Glutamatergic neuron (in vitro differentiated cells): ENCODE results near the gene ARPC2. TPM values are rescaled to one million over a fixed set of nuclear protein-coding genes. Genes with fewer than 3 reads are reported as not detected.

ENCODE experiments used
- DNase-seq: peaks from one replicate; pipeline ENCODE4 v3.0.0; 2022
- H3K27ac Mint-ChIP-seq: one replicate; pipeline ENCODE4 v1.8.0; 2020; ENCODE audit warnings: mild to moderate bottlenecking, mixed read lengths, inconsistent platforms; ENCODE audit not compliant: unreplicated experiment
- H3K27me3 Mint-ChIP-seq: one replicate; pipeline ENCODE4 v1.8.0; 2020; ENCODE audit warnings: mild to moderate bottlenecking, moderate library complexity, mixed read lengths, inconsistent platforms; ENCODE audit not compliant: unreplicated experiment
- H3K36me3 Mint-ChIP-seq: one replicate; pipeline ENCODE4 v1.8.0; 2020; ENCODE audit warnings: mild to moderate bottlenecking, mixed read lengths, inconsistent platforms; ENCODE audit not compliant: unreplicated experiment
- H3K4me1 Mint-ChIP-seq: one replicate; pipeline ENCODE4 v1.8.0; 2020; ENCODE audit warnings: mild to moderate bottlenecking, low read depth, mixed read lengths, inconsistent platforms; ENCODE audit not compliant: unreplicated experiment
- H3K4me3 Mint-ChIP-seq: one replicate; pipeline ENCODE4 v1.8.0; 2020; ENCODE audit warnings: mild to moderate bottlenecking, mixed read lengths, inconsistent platforms; ENCODE audit not compliant: unreplicated experiment
- H3K9me3 Mint-ChIP-seq: one replicate; pipeline ENCODE4 v1.8.0; 2020; ENCODE audit warnings: mild to moderate bottlenecking, moderate library complexity, mixed read lengths, inconsistent platforms; ENCODE audit not compliant: unreplicated experiment
- total RNA-seq: library from RNA; stranded (reverse); fragmentation: NEBNext Ultra II Directional; extraction: Animal tissue kit (Norgen Biotek cat#: 25700); gene quantifications from one replicate; pipeline ENCODE4 v1.2.1, GENCODE V29; 2021; ENCODE audit not compliant: unreplicated experiment
- TF ChIP-seq, protein P1 (sequence below): fragments of 200-600 bp; sonication (generic); IDR thresholded peaks from one replicate; pipeline ENCODE4 v1.5.0; 2021; ENCODE audit not compliant: partially characterized antibody, unreplicated experiment

Gene ARPC2
- total RNA-seq, 1 donor from 2014 or later: 207 TPM

DNA sequence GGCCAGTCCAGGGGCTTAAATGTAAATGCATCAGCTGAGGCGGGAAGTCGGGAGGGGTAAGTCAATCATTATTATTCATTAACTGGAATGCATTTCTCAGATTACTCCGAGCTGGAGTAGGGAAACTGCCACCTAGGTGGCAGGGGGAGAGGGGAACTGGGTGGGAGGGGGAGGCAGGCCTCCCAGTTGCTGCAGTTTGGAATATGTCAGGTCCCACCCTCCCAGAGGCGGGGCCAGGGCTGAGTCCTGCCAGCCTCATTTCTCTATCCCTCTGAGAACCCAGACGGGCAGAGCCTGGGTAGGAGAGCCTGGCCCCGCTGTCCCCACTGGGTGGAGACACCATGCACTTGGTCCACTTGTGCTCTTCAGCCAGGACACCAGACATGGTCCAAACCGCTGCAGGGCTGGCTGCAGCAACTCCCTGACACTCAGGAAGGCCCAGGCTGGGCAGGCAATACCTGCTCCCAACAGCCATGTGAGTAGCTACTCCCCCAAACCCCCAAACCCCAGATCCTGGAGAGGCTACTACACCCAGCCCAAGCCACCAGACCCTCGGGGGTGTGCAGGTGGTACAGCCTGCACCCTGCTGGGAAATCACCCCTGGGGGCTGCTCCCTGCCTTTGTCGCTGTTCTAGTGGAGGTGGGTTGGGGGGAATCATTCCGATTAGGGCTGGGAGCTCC, 43.9 kb downstream of the ARPC2 start, which contains the start of gene GPBAR1:
TSS of gene GPBAR1 (plus strand) at position 274 of the 681 bp plus-strand sequence. CDS start 1,710 bp downstream, outside the sequence.
- H3K4me3 Mint-ChIP-seq: peak within 1 kb of the TSS; percentile 80
- peaks cover 4% of the 10 kb centered on the region for H3K36me3 Mint-ChIP-seq
- peaks cover 14% of the 10 kb centered on the region for H3K27me3 Mint-ChIP-seq
- H3K27ac Mint-ChIP-seq: peak within 1 kb of the TSS; percentile 95
- TF ChIP-seq, protein P1, sequence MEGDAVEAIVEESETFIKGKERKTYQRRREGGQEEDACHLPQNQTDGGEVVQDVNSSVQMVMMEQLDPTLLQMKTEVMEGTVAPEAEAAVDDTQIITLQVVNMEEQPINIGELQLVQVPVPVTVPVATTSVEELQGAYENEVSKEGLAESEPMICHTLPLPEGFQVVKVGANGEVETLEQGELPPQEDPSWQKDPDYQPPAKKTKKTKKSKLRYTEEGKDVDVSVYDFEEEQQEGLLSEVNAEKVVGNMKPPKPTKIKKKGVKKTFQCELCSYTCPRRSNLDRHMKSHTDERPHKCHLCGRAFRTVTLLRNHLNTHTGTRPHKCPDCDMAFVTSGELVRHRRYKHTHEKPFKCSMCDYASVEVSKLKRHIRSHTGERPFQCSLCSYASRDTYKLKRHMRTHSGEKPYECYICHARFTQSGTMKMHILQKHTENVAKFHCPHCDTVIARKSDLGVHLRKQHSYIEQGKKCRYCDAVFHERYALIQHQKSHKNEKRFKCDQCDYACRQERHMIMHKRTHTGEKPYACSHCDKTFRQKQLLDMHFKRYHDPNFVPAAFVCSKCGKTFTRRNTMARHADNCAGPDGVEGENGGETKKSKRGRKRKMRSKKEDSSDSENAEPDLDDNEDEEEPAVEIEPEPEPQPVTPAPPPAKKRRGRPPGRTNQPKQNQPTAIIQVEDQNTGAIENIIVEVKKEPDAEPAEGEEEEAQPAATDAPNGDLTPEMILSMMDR: no peak
- peak; percentile 63 for DNase-seq
- peaks cover 2% of the 10 kb centered on the region for H3K9me3 Mint-ChIP-seq
- H3K4me1 Mint-ChIP-seq: peaks cover 28% of the 10 kb centered on the region

DNA sequence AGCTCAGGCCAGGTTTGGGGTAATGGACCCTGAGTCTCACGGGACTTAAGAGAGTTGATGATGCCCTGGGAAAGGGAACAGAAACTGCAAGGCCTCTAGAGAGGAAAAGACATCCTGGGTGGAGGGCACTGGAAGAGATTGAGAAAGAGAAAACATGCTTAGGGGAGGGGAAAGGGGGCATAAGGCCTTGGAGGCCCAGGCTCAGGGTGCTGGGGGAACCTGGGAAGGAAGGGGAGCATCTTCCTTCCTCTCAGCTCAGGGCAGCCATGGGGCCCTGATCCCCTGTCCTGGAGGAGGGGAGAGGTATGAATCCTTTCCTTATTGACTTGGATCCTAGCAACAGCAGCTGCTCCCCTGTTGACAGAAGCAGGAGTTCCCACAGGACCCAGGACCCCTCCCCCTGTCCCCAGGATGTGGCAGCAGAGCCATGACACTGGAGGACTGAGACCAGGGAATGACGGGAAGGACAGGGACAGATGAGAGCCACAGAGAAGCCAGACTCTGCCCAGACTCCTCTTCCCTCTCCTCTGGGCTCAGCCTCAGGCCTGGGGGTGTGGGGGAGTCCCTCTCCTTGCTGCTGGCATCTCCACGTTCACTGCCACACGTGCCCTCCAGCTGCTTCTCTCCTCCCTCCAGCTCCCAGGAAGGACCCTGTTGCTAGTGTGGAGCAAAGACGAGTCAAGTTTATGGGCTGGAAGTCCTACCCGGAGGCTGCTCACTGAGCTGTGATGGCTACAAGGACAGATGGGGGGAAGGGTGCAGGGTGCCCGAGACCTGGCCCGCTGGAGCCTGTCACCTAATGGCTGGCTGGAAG, 44.6 kb downstream of the ARPC2 start:
- TF ChIP-seq, protein P1: no peak

DNA sequence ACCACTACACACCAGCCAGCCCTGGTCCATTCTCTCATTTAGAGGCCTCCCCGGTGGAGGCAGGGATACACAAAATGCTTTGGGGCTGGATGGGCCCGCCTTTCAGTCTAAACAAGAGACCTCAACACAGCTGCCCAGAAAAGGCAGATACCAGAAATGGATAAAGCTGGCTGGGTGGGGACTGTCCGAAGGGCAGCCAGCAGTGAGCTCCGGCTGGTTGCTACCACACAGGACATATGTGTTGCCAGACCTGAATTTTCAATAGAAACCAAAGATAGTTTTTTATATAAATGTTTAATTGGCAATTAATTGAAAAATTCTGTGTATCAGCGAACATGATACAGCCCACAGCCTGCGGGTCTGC, 45.2 kb downstream of the ARPC2 start:
- Mint-ChIP-seq H3K4me1 (peaks cover 28% of the 10 kb centered on the region), H3K36me3 (peaks cover 4% of the 10 kb centered on the region), H3K27ac (no peak overlapping the region)

More for the DNA sequence above, 44.6 kb downstream of the ARPC2 start:
- peak overlapping the region; percentile 95 for H3K27ac Mint-ChIP-seq
- H3K4me3 Mint-ChIP-seq: peak overlapping the region; percentile 80
- peaks cover 28% of the 10 kb centered on the region for H3K4me1 Mint-ChIP-seq
- DNase-seq: peak; percentile 69
- peaks cover 3% of the 10 kb centered on the region for H3K9me3 Mint-ChIP-seq
- peaks cover 4% of the 10 kb centered on the region for H3K36me3 Mint-ChIP-seq
- peaks cover 14% of the 10 kb centered on the region for H3K27me3 Mint-ChIP-seq

DNA sequence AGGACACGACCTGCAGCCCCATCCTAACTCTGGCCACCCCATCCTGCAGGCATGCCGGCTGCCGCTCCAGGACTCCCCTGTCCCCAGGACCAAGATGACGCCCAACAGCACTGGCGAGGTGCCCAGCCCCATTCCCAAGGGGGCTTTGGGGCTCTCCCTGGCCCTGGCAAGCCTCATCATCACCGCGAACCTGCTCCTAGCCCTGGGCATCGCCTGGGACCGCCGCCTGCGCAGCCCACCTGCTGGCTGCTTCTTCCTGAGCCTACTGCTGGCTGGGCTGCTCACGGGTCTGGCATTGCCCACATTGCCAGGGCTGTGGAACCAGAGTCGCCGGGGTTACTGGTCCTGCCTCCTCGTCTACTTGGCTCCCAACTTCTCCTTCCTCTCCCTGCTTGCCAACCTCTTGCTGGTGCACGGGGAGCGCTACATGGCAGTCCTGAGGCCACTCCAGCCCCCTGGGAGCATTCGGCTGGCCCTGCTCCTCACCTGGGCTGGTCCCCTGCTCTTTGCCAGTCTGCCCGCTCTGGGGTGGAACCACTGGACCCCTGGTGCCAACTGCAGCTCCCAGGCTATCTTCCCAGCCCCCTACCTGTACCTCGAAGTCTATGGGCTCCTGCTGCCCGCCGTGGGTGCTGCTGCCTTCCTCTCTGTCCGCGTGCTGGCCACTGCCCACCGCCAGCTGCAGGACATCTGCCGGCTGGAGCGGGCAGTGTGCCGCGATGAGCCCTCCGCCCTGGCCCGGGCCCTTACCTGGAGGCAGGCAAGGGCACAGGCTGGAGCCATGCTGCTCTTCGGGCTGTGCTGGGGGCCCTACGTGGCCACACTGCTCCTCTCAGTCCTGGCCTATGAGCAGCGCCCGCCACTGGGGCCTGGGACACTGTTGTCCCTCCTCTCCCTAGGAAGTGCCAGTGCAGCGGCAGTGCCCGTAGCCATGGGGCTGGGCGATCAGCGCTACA, 45.9 kb downstream of the ARPC2 start:
- TF ChIP-seq, protein P1: no peak
- peaks cover 26% of the 10 kb centered on the region for H3K4me1 Mint-ChIP-seq
- no peak overlapping the region for H3K4me3 Mint-ChIP-seq
- no peak overlapping the region for H3K27ac Mint-ChIP-seq
- H3K9me3 Mint-ChIP-seq: peaks cover 3% of the 10 kb centered on the region
- H3K36me3 Mint-ChIP-seq: peaks cover 4% of the 10 kb centered on the region
- peaks cover 10% of the 10 kb centered on the region for H3K27me3 Mint-ChIP-seq
- no peak for DNase-seq

More for the DNA sequence above, 45.2 kb downstream of the ARPC2 start:
- no peak for DNase-seq
- TF ChIP-seq, protein P1: no peak
- Mint-ChIP-seq H3K4me3 (no peak overlapping the region), H3K27me3 (peaks cover 14% of the 10 kb centered on the region), H3K9me3 (peaks cover 3% of the 10 kb centered on the region)
